Activated naive CD8-positive, alpha-beta T cell (primary cell): Measurements from ENCODE around the gene PIM2.

Source experiments
- H3K27ac Mint-ChIP-seq: one replicate; pipeline ENCODE4 v1.8.0; 2021; ENCODE audit warnings: mixed read lengths
- H3K27me3 Mint-ChIP-seq: one replicate; pipeline ENCODE4 v1.8.0; 2021; ENCODE audit warnings: mixed read lengths
- H3K36me3 Mint-ChIP-seq: one replicate; pipeline ENCODE4 v1.8.0; 2021; ENCODE audit warnings: mixed read lengths
- H3K4me1 Mint-ChIP-seq: one replicate; pipeline ENCODE4 v1.8.0; 2021; ENCODE audit warnings: low read depth, mixed read lengths
- H3K4me3 Mint-ChIP-seq: one replicate; pipeline ENCODE4 v1.8.0; 2021; ENCODE audit warnings: mild to moderate bottlenecking, mixed read lengths
- H3K9me3 Mint-ChIP-seq: one replicate; pipeline ENCODE4 v1.8.0; 2021; ENCODE audit warnings: low read depth, mixed read lengths

The PIM2 gene

DNA sequence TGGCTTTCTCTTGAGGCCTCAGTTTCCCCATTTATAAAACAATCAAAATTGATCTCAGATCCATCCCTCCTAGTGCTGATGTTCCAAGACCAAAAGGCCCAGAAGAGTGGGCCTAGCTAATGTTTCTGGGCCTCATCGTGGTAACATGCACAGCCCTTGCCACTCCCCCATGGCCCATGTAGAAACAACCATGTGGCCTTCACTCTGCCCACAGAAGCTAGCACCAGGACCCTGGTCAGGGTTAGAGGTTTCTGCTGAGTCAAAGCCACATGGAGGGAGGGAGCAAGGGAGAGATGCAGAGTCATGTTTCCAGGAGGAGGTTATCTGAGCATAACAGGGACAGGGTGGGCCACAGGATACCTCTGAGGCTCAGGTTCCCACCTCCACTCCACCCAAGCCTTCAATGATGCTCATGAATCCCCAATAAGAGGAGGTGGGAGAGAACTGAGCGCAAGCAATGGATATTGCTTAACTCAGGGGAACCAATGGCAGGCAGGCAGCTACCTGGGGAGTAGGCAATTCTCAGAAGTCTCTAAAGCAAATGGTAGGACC is 21.7 kb upstream of the PIM2 start:
- H3K4me3 Mint-ChIP-seq: peak overlapping the region; percentile 87
- peak overlapping the region; percentile 98 for H3K27ac Mint-ChIP-seq
- H3K9me3 Mint-ChIP-seq: no peaks in the 10 kb centered on the region
- H3K36me3 Mint-ChIP-seq: peaks cover 7% of the 10 kb centered on the region
- no peaks in the 10 kb centered on the region for H3K27me3 Mint-ChIP-seq
- H3K4me1 Mint-ChIP-seq: peaks cover 80% of the 10 kb centered on the region

- Mint-ChIP-seq H3K36me3 (peaks cover 10% of the 10 kb centered on the region), H3K4me3 (peak overlapping the region; percentile 87), H3K27me3 (no peaks in the 10 kb centered on the region), H3K9me3 (no peaks in the 10 kb centered on the region), H3K4me1 (peaks cover 88% of the 10 kb centered on the region), H3K27ac (peak overlapping the region; percentile 98)
Measured at GRCh38 chrX:48939524-48940228, 20.9 kb upstream of the PIM2 start.

DNA sequence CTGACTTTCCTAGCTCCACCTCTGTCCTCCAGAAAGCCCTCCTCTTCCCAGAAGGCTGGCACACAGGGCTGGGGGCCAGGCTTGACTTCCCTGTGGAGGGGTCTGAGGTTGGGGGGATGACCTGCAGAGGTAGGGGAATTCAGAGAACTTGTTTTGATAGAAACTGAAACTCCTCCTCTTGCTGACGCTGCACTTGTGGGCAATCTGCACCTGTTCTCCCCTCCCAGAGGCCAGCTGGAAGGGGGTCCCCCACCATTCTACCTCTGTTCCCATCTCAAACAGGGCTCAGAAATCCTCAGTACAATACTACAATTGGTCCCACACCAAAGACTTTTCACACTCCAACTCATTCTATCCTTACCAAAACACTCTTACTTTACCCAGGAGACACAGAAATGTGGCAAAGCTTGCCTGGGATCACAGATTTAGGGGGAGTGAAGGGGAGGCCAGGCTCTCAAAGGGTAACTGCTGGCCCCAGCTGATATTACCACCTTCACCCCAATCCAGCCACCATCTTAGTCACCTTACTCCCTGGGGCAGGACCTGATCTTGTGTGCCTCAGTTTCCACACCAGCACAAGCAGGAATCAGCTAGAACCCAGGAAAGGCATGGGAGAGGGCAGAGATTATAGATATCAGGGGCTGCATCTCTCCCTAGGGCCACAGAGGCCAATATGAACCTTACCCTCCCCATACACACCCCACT is 20.0 kb upstream of the PIM2 start:
- no peaks in the 10 kb centered on the region for H3K9me3 Mint-ChIP-seq
- no peaks in the 10 kb centered on the region for H3K27me3 Mint-ChIP-seq
- H3K27ac Mint-ChIP-seq: peak overlapping the region; percentile 98
- peaks cover 14% of the 10 kb centered on the region for H3K36me3 Mint-ChIP-seq
- peak overlapping the region; percentile 87 for H3K4me3 Mint-ChIP-seq
- H3K4me1 Mint-ChIP-seq: peaks cover 89% of the 10 kb centered on the region

- Mint-ChIP-seq H3K36me3 (peaks cover 15% of the 10 kb centered on the region), H3K4me1 (peaks cover 79% of the 10 kb centered on the region), H3K27me3 (no peaks in the 10 kb centered on the region)
Measured at GRCh38 chrX:48937054-48937907, 18.5 kb upstream of the PIM2 start.

DNA sequence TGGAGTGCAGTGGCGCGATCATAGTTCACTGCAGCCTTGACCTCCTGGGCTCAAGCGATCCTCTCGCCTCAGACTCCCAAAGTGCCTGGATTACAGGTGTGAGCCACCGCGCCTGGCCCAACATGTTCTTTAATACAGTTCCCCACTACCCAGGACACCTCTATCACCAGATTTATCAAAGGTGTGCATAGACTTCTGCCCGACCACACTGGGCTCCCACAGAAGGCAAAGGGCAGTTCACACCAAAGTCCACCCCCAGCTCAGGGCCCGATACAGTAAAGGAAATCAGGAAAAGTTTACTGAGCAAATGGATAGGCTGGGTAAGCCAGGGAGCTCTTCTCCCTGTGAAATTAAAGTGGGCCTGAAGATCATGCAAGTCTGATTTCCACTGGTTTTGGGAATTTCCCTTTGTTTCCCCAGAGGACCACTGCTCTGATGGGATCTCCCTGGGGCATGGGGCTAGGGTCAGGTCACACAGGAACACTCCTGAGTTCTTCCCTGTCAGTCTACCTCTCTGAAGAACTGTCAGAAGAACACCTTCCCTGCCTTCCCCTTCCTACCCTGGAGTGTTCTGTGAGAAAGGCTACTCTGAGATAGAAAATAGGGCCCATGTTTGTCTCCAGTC is 17.7 kb upstream of the PIM2 start:
- peak overlapping the region; percentile 87 for H3K4me3 Mint-ChIP-seq
- no peaks in the 10 kb centered on the region for H3K27me3 Mint-ChIP-seq
- peaks cover 72% of the 10 kb centered on the region for H3K4me1 Mint-ChIP-seq
- H3K27ac Mint-ChIP-seq: peak overlapping the region; percentile 98
- H3K36me3 Mint-ChIP-seq: peaks cover 13% of the 10 kb centered on the region
- H3K9me3 Mint-ChIP-seq: no peaks in the 10 kb centered on the region

More at GRCh38 chrX:48937054-48937907, 18.5 kb upstream of the PIM2 start:
- peak overlapping the region; percentile 87 for H3K4me3 Mint-ChIP-seq
- peak overlapping the region; percentile 98 for H3K27ac Mint-ChIP-seq
- H3K9me3 Mint-ChIP-seq: no peaks in the 10 kb centered on the region

- Mint-ChIP-seq H3K9me3 (no peaks in the 10 kb centered on the region), H3K4me3 (peak overlapping the region; percentile 58), H3K27ac (peak overlapping the region; percentile 98), H3K36me3 (peaks cover 12% of the 10 kb centered on the region), H3K27me3 (no peaks in the 10 kb centered on the region), H3K4me1 (peaks cover 66% of the 10 kb centered on the region)
Measured at GRCh38 chrX:48935301-48935670, 16.5 kb upstream of the PIM2 start.

DNA sequence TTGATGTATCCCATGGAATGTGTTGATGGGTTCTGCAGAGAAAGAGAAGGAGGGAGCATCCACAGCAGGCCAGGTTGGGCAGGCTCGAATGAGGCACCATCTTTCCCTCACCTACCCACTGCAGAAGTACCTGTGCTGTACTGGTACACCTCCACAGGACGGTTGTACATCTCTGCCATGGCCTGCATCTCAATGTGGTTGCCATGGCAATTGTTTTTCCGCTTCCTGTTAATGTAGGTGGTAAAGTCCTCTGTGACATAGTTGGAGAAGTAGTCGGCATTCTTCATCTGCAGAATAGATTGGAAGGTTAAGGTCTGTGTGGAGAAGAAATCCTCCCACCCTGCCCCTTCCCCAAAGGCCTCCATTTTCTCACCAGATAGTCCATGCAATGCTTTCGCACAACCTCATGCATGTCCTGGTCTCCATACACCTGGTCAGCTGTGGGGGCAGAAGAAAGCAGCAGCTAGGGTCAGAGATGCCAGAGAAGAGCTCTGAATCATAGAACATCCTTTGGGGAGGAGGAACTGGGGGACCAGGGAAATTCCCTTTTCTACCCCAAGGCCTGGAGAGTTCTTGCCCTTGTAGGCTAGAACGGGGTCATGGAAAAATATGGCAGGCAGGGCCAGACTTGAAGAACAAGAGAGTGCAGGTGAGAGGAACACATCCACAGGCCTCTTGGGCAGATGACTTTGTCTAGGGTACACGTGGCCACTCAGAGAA is 15.9 kb upstream of the PIM2 start:
- peaks cover 63% of the 10 kb centered on the region for H3K4me1 Mint-ChIP-seq

DNA sequence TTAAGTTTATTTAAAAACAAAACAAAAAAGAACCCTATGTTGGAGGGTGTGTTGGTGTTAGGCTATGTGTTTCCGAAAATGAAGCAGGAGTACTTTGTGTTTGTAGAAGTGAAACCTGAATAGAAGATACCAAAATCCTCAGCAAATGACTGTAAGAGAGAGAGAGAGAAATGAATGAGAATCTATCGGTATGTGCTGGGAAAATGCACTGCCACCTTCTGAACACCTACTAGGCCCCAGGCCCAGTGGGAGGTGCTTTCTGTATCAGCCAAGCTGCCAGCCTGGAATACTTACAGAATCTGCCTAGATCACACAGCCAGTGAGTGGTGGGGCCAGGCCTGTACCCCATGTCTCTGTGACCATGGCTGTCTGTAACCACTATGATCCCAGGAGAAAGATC is 14.9 kb upstream of the PIM2 start:
- Mint-ChIP-seq H3K9me3 (no peaks in the 10 kb centered on the region), H3K27ac (peak overlapping the region; percentile 98), H3K27me3 (no peaks in the 10 kb centered on the region)

More for the DNA sequence above, 15.9 kb upstream of the PIM2 start:
- H3K4me3 Mint-ChIP-seq: peak overlapping the region; percentile 58
- H3K27ac Mint-ChIP-seq: peak overlapping the region; percentile 98
- no peaks in the 10 kb centered on the region for H3K9me3 Mint-ChIP-seq
- H3K27me3 Mint-ChIP-seq: no peaks in the 10 kb centered on the region
- peaks cover 15% of the 10 kb centered on the region for H3K36me3 Mint-ChIP-seq

GRCh38 chrX:48927736-48928382 is 9.0 kb upstream of the PIM2 start:
- peaks cover 6% of the 10 kb centered on the region for H3K36me3 Mint-ChIP-seq
- no peak overlapping the region for H3K4me3 Mint-ChIP-seq
- H3K4me1 Mint-ChIP-seq: peaks cover 27% of the 10 kb centered on the region
- no peaks in the 10 kb centered on the region for H3K9me3 Mint-ChIP-seq
- no peaks in the 10 kb centered on the region for H3K27me3 Mint-ChIP-seq
- H3K27ac Mint-ChIP-seq: peak overlapping the region; percentile 50

More for the DNA sequence above, 14.9 kb upstream of the PIM2 start:
- Mint-ChIP-seq H3K36me3 (peaks cover 15% of the 10 kb centered on the region), H3K4me3 (peak overlapping the region; percentile 51), H3K4me1 (peaks cover 53% of the 10 kb centered on the region)

- Mint-ChIP-seq H3K9me3 (no peaks in the 10 kb centered on the region), H3K36me3 (peaks cover 5% of the 10 kb centered on the region), H3K27me3 (no peaks in the 10 kb centered on the region), H3K4me3 (no peak overlapping the region), H3K27ac (peak overlapping the region; percentile 1), H3K4me1 (peaks cover 30% of the 10 kb centered on the region)
Measured at GRCh38 chrX:48927123-48927522, 8.3 kb upstream of the PIM2 start.

DNA sequence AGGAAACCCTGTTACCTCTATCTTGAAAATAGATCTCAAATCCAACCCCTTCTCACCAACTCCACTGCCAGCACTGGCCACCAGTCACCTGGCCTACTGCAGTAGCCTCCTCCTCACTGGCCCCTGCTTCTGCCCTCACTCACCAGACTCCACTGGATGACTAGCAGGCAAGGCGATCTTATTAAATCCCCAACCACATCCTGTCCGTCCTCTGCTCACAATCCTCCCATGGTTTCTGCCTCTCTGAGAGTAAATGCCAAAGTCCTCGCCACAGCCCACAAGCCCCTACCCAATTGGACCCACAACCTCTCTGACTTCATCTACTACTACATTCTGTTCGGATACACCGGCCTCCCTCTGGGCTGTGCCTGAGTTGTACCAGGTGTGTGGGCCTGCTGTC is 5.4 kb upstream of the PIM2 start:
- no peaks in the 10 kb centered on the region for H3K9me3 Mint-ChIP-seq
- H3K4me1 Mint-ChIP-seq: peaks cover 48% of the 10 kb centered on the region
- peak overlapping the region; percentile 86 for H3K27ac Mint-ChIP-seq
- no peaks in the 10 kb centered on the region for H3K27me3 Mint-ChIP-seq
- peaks cover 3% of the 10 kb centered on the region for H3K36me3 Mint-ChIP-seq
- peak overlapping the region; percentile 15 for H3K4me3 Mint-ChIP-seq

DNA sequence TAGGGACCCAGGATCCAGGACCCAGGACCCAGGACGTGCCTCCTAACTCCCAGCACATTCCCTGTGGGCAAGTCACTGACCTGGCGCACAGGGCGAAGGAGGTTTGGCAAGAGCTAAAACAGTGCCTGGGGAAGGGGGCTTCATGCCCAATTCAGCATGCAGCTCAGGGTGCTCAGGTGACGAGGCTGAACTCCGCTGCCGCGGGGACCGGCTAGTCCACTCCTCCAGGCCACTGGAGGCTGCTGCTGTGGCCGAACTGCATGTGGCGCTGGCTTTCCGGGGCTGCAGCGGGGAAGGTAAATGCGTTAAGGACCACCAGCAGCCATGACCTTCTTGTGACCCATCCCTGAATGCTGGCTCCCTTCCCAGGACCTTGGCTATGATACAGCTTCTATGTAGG is 4.9 kb upstream of the PIM2 start:
- Mint-ChIP-seq H3K4me3 (peak overlapping the region; percentile 15), H3K27me3 (no peaks in the 10 kb centered on the region), H3K36me3 (peaks cover 3% of the 10 kb centered on the region), H3K4me1 (peaks cover 50% of the 10 kb centered on the region), H3K27ac (peak overlapping the region; percentile 87), H3K9me3 (no peaks in the 10 kb centered on the region)

GRCh38 chrX:48920718-48921104 is 1.9 kb upstream of the PIM2 start:
- peaks cover 5% of the 10 kb centered on the region for H3K36me3 Mint-ChIP-seq
- no peaks in the 10 kb centered on the region for H3K9me3 Mint-ChIP-seq
- H3K27ac Mint-ChIP-seq: peak overlapping the region; percentile 99
- peaks cover 50% of the 10 kb centered on the region for H3K4me1 Mint-ChIP-seq
- peak overlapping the region; percentile 97 for H3K4me3 Mint-ChIP-seq
- H3K27me3 Mint-ChIP-seq: no peaks in the 10 kb centered on the region
